Fibroblast of mammary gland (primary cell): Measurements from ENCODE around the gene PM20D1.
A peak's percentile ranks its signal among the peaks of the same experiment; 100 is the strongest.

Experiments
- DNase-seq: peaks from one replicate; pipeline ENCODE4 v3.0.0-alpha.2; 2010; ENCODE audit warnings: low read depth
- H3K4me3 ChIP-seq: 2 replicates; pipeline ENCODE4 v1.5.1; 2011; ENCODE audit warnings: low read depth, mild to moderate bottlenecking, low read length, moderate library complexity; ENCODE audit not compliant: control insufficient read depth
- TF ChIP-seq, protein P1 (sequence below): conservative IDR thresholded peaks from 2 replicates; pipeline ENCODE4 v1.5.1; 2011; ENCODE audit warnings: low read depth, low read length, inconsistent platforms; ENCODE audit not compliant: control insufficient read depth, insufficient read depth

PM20D1 gene

DNA sequence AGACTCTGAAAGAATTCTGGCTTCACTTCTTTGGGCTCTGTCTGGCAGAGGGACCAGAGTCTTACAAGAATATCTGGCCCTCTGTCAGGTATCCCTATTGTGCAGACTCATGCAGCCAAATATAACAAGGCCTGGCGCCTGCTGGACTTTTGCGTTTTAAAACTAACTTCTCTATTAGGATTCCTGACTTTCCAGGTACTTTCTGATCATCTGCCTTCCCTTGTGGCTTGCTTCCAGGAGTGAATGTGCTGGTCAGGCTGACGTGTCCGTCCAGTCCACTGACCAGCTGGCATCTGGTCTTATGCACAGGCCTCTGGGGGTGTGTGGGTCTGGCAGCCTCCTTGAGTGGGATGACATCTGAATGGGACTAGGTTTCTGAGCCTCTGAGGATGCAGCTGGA lies 66.0 kb downstream of the PM20D1 start:
- TF ChIP-seq, protein P1, sequence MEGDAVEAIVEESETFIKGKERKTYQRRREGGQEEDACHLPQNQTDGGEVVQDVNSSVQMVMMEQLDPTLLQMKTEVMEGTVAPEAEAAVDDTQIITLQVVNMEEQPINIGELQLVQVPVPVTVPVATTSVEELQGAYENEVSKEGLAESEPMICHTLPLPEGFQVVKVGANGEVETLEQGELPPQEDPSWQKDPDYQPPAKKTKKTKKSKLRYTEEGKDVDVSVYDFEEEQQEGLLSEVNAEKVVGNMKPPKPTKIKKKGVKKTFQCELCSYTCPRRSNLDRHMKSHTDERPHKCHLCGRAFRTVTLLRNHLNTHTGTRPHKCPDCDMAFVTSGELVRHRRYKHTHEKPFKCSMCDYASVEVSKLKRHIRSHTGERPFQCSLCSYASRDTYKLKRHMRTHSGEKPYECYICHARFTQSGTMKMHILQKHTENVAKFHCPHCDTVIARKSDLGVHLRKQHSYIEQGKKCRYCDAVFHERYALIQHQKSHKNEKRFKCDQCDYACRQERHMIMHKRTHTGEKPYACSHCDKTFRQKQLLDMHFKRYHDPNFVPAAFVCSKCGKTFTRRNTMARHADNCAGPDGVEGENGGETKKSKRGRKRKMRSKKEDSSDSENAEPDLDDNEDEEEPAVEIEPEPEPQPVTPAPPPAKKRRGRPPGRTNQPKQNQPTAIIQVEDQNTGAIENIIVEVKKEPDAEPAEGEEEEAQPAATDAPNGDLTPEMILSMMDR = no peak
- no peak overlapping the region for H3K4me3 ChIP-seq
- DNase-seq = peak; percentile 85

DNA sequence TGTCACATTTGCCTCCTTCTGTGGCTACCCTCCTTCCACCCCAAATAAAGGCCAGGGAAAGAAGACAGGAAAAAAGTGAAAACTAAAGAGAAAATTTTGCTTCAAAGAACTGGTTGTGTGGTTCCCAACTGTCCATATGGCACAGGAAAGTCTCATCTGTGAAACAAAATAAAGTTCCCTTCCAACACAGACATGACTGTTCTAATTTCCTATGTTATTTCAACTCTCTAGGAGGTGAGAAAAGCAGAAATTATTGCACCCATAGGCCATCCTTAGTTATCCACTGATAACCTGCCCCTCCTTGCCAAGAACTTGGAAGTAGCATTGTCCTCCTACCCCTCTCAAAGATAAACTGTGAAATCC lies 66.5 kb downstream of the PM20D1 start:
- no peak for DNase-seq
- TF ChIP-seq, protein P1 = no peak
- no peak overlapping the region for H3K4me3 ChIP-seq

DNA sequence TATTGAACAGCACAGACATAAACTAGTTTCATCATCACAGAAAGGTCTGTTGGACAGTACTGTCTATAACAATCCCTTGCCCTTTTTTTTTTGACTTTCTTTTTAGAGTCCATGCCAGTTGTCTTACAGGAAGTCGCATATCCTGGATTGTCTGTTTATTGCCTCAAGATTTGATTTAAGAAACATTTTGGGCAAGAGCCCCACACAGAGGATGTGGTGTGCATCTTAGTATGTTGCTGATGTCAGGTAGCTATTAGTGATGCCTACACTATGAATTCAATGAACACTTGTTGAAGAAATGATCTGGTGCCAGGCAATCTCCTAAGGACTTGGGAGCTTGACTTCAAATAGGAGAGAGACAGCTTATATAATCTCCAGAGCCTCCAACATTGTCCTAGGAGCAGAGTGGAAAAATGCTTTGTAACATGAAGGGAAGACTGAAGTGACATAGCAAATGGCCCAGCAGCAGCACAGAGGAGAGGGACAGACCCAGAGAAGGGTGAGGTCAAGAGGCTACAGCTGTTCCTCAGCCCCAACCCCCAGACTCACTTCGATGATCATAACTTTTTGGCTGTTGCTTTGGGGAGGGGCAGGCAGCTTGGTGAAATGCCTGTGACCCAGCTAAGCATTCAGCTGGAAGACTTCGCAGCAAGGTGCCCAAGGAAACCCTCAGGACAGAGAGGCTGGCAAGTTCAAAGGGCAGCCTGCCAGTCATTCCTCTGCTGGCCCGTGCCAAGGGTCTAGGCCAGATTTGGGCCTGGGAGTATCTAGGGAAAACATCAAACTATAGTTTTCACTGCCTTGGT lies 67.1 kb downstream of the PM20D1 start:
- TF ChIP-seq, protein P1 = no peak
- H3K4me3 ChIP-seq = no peak overlapping the region
- peak; percentile 7 for DNase-seq

DNA sequence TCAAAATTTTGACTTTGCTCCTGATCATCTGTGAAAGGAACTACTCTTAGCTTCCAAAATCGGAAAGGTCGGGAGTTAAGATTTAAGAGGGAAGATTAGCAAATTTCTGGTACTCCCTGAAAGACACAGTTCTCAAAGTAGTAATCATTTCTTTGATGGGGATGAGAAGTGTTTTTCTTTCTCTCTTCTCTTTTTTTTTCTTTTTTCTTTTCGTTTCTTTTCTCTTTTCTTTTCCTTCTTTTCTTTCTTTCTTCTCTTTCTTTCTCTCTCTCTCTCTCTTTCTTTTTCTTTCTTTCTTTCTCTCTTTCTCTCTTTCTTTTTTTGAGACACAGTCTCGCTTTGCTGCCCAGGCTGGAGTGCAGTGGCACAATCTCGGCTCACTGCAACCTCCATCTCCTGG lies 69.6 kb downstream of the PM20D1 start:
- no peak overlapping the region for H3K4me3 ChIP-seq
- TF ChIP-seq, protein P1 = no peak
- no peak for DNase-seq
